Transverse colon (tissue), 4 donors: Measurements from ENCODE around the gene GLB1L2.

Experiments used
- CTCF ChIP-seq, 5 experiments: fragments of 200-600 bp in 3 of 5; fragments of 450-650 bp in 2 of 5; sonication (generic) in 3 of 5; IDR thresholded peaks; 1 replicate in 2 of 5; 2 replicates in 3 of 5; pipeline ENCODE4 v1.5.1; 2016 to 2017; ENCODE audit warnings: antibody characterized with exemption in 5 of 5, inconsistent platforms in 3 of 5, mild to moderate bottlenecking in 2 of 5, moderate library complexity in 1 of 5
- EP300 ChIP-seq: sonication (generic); formaldehyde crosslinking; IDR thresholded peaks from one replicate; pipeline ENCODE4 v1.6.1; 2017; ENCODE audit warnings: antibody characterized with exemption, low read depth
- POLR2A ChIP-seq: fragments of 450-650 bp; IDR thresholded peaks from one replicate; pipeline ENCODE4 v1.6.1; 2016; ENCODE audit warnings: antibody characterized with exemption, mild to moderate bottlenecking, moderate library complexity
- POLR2AphosphoS5 ChIP-seq, 3 donors: sonication (generic); formaldehyde crosslinking; IDR thresholded peaks; one replicate each; pipeline ENCODE4 v1.6.1; 2016; ENCODE audit warnings: antibody characterized with exemption in 3 of 3

- no peak for TF ChIP-seq CTCF (IDR thresholded peaks at IDR 0.05)
- TF ChIP-seq POLR2A: no peak
- no peak for TF ChIP-seq POLR2AphosphoS5 (IDR thresholded peaks at IDR 0.05)
- no peak for TF ChIP-seq EP300
Measured at GRCh38 chr11:134291196-134291595, 40.6 kb upstream of the GLB1L2 start.
